Skeletal muscle tissue (tissue), 4 donors: Measurements from ENCODE around the gene MRPL4. TPM values are rescaled to one million over a fixed set of nuclear protein-coding genes. Genes with fewer than 3 reads are reported as not detected.

Experiments used
- H3K27ac ChIP-seq: one replicate; pipeline ENCODE4 v1.7.0; 2013; ENCODE audit warnings: mild to moderate bottlenecking, low read depth, low read length, inconsistent platforms
- H3K27me3 ChIP-seq, 3 donors: one replicate each; pipeline ENCODE4 v1.7.0; 2013; ENCODE audit warnings: low read length in 3 of 3; ENCODE audit not compliant: control insufficient read depth in 3 of 3, insufficient read depth in 3 of 3
- H3K36me3 ChIP-seq, 3 donors: one replicate each; pipeline ENCODE4 v1.7.0; 2013; ENCODE audit warnings: low read length in 3 of 3; ENCODE audit not compliant: control insufficient read depth in 3 of 3, insufficient read depth in 3 of 3
- H3K4me1 ChIP-seq, 3 donors: one replicate each; pipeline ENCODE4 v1.7.0; 2013; ENCODE audit warnings: low read length in 3 of 3, mild to moderate bottlenecking in 3 of 3; ENCODE audit not compliant: control insufficient read depth in 3 of 3, insufficient read depth in 3 of 3
- H3K4me3 ChIP-seq, 3 donors: one replicate each; pipeline ENCODE4 v1.7.0; 2013; ENCODE audit warnings: low read length in 3 of 3
- H3K9ac ChIP-seq, 3 donors: one replicate each; pipeline ENCODE4 v1.7.0; 2013; ENCODE audit warnings: low read length in 3 of 3, mild to moderate bottlenecking in 3 of 3, moderate library complexity in 2 of 3, low read depth in 1 of 3
- H3K9me3 ChIP-seq, 3 donors: one replicate each; pipeline ENCODE4 v1.7.0; 2013; ENCODE audit warnings: low read length in 3 of 3; ENCODE audit not compliant: control insufficient read depth in 3 of 3
- total RNA-seq: library from RNA; depleted of rRNA; stranded (reverse); fragments of >200 nt; gene quantifications from one replicate; pipeline ENCODE4 v1.2.3, GENCODE V29; 2014
- donor health status: Osteomylitis.

The MRPL4 gene
- total RNA-seq, 1 donor from 2014 or later = 7.8 TPM

GRCh38 chr19:10292206-10292788 is 40.3 kb downstream of the MRPL4 start:
- Histone ChIP-seq H3K4me3 (peak overlapping the region in 2 of 3 donors; percentile 59 to 64), H3K36me3 (no peaks in the 10 kb centered on the region), H3K9ac (no peak overlapping the region), H3K4me1 (peaks cover 47 to 63% (median 54%) of the 10 kb centered on the region in 3 donors), H3K27ac (no peak overlapping the region), H3K27me3 (peaks cover 88 to 94% (median 93%) of the 10 kb centered on the region in 3 donors), H3K9me3 (no peaks in the 10 kb centered on the region)

- Histone ChIP-seq H3K27ac (no peak overlapping the region), H3K4me3 (peak overlapping the region in 2 of 3 donors; percentile 59 to 64), H3K4me1 (peaks cover 43 to 63% (median 54%) of the 10 kb centered on the region in 3 donors), H3K9me3 (no peaks in the 10 kb centered on the region), H3K27me3 (peaks cover 81 to 87% (median 85%) of the 10 kb centered on the region in 3 donors), H3K9ac (peak overlapping the region in 1 of 3 donors; percentile 16), H3K36me3 (no peaks in the 10 kb centered on the region)
Measured at GRCh38 chr19:10292789-10293636, 41.0 kb downstream of the MRPL4 start.

DNA sequence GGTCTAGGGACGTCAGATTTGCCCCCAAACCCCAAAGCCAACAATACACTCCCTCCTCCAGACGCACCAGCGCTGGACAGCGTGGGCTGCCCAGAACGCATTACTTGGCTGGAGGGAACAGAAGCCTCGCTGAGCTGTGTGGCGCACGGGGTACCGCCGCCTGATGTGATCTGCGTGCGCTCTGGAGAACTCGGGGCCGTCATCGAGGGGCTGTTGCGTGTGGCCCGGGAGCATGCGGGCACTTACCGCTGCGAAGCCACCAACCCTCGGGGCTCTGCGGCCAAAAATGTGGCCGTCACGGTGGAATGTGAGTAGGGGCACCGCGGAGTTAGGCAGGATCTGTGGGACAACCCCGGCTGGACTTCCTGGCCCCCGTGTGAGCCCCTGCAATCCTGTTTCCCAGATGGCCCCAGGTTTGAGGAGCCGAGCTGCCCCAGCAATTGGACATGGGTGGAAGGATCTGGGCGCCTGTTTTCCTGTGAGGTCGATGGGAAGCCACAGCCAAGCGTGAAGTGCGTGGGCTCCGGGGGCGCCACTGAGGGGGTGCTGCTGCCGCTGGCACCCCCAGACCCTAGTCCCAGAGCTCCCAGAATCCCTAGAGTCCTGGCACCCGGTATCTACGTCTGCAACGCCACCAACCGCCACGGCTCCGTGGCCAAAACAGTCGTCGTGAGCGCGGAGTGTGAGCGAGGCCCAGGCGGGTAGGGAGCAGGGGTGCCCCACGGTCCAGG is 41.8 kb downstream of the MRPL4 start:
- Histone ChIP-seq H3K4me1 (peaks cover 41 to 62% (median 52%) of the 10 kb centered on the region in 3 donors), H3K27me3 (peaks cover 73 to 81% (median 79%) of the 10 kb centered on the region in 3 donors), H3K27ac (no peak overlapping the region), H3K36me3 (no peaks in the 10 kb centered on the region), H3K9me3 (no peaks in the 10 kb centered on the region), H3K9ac (peak overlapping the region in 1 of 3 donors; percentile 16), H3K4me3 (no peak overlapping the region)

DNA sequence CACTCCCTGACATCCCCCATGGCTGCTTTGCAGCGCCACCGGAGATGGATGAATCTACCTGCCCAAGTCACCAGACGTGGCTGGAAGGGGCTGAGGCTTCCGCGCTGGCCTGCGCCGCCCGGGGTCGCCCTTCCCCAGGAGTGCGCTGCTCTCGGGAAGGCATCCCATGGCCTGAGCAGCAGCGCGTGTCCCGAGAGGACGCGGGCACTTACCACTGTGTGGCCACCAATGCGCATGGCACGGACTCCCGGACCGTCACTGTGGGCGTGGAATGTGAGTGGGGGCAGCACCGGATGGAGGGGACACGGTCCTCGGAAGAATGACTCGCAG is 42.3 kb downstream of the MRPL4 start:
- Histone ChIP-seq H3K27me3 (peaks cover 67 to 77% (median 74%) of the 10 kb centered on the region in 3 donors), H3K27ac (no peak overlapping the region), H3K9me3 (no peaks in the 10 kb centered on the region), H3K36me3 (no peaks in the 10 kb centered on the region), H3K4me1 (peaks cover 35 to 56% (median 47%) of the 10 kb centered on the region in 3 donors), H3K4me3 (no peak overlapping the region), H3K9ac (no peak overlapping the region)

- peaks cover 65 to 74% (median 74%) of the 10 kb centered on the region in 3 donors for H3K27me3 ChIP-seq
- H3K9ac ChIP-seq = no peak overlapping the region
- peak overlapping the region in 2 of 3 donors; percentile 32 to 35 for H3K4me3 ChIP-seq
- H3K4me1 ChIP-seq = peaks cover 31 to 48% (median 37%) of the 10 kb centered on the region in 3 donors
- no peaks in the 10 kb centered on the region for H3K9me3 ChIP-seq
- H3K36me3 ChIP-seq = no peaks in the 10 kb centered on the region
- no peak overlapping the region for H3K27ac ChIP-seq
Measured at GRCh38 chr19:10295305-10295846, 43.4 kb downstream of the MRPL4 start.

DNA sequence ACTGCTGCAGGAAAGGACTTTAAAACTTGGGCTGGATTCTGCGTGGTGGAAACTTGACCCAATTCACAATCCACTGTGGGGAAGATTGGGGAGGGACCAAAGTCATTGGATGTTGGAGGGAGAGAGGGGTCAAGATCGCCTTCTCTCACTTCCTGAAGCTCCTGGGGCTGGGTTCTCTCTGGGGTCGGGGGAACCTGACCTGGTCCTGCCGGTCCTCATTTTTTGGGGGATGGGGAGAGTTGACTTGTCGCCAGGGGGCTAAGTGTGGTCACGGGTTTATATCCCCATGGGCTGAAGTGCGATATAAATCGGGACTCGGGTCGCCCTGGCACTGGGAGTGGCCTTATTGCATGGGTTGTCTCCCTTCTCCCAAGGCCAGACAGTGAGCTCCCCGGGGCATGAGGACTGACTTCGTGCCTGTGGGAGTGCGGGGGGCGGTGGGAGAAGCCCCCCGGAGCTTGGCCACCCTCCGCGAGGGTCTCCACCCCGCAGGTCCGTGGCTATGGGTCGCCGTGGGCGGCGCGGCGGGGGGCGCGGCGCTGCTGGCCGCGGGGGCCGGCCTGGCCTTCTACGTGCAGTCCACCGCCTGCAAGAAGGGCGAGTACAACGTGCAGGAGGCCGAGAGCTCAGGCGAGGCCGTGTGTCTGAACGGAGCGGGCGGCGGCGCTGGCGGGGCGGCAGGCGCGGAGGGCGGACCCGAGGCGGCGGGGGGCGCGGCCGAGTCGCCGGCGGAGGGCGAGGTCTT is 44.0 kb downstream of the MRPL4 start:
- no peaks in the 10 kb centered on the region for H3K36me3 ChIP-seq
- no peaks in the 10 kb centered on the region for H3K9me3 ChIP-seq
- H3K4me3 ChIP-seq = peak overlapping the region in 2 of 3 donors; percentile 32 to 35
- H3K4me1 ChIP-seq = peaks cover 25 to 41% (median 30%) of the 10 kb centered on the region in 3 donors
- peaks cover 58 to 68% (median 68%) of the 10 kb centered on the region in 3 donors for H3K27me3 ChIP-seq
- H3K9ac ChIP-seq = no peak overlapping the region
- no peak overlapping the region for H3K27ac ChIP-seq

DNA sequence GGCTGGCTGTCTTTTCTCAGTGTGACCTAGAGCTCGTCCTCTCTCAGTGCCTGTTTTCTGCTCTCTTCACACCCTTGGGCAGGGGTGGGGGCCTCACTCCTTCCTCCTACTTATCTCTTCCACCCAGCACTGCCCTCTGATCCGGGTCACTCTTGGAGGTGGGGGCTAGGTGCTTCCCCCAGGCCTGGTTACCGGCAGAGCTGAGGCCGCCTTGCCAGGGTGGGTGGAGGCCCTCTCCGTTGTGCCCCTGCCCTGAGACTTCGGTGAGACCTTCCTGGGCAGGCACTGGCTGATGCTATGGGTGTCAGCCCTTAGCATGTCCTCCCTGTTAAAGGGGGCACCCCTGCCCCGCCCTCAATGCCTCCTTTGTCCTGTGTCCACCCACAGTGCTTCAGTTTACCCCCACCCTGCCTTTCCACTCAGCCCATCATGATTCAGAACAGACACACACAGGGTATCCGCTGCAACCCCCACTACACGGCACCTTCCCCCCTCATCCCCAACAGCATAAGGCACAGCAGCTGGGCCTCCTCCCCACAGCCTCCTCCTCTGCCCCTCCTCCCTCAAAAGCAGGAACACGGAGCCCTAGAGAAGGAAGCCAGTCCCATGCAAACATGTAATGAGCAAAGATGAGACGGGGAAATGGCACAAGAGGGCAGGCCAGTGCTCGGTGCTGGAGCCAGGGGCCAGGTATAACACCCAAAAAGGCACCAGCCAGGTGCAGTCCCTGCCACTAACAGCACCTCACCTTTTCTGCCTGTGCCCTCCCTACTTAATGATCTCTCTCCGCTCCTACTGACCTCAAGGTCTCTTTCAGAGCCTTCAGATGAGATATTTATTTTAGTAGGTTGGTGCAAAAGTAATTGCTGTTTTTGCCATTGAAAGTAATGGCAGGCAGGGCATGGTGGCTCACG is 47.8 kb downstream of the MRPL4 start:
- Histone ChIP-seq H3K36me3 (no peaks in the 10 kb centered on the region), H3K27me3 (peaks cover 21 to 38% (median 37%) of the 10 kb centered on the region in 3 donors), H3K4me1 (peaks cover 5 to 14% (median 8%) of the 10 kb centered on the region in 3 donors), H3K4me3 (no peak overlapping the region), H3K27ac (no peak overlapping the region), H3K9me3 (no peaks in the 10 kb centered on the region), H3K9ac (no peak overlapping the region)

DNA sequence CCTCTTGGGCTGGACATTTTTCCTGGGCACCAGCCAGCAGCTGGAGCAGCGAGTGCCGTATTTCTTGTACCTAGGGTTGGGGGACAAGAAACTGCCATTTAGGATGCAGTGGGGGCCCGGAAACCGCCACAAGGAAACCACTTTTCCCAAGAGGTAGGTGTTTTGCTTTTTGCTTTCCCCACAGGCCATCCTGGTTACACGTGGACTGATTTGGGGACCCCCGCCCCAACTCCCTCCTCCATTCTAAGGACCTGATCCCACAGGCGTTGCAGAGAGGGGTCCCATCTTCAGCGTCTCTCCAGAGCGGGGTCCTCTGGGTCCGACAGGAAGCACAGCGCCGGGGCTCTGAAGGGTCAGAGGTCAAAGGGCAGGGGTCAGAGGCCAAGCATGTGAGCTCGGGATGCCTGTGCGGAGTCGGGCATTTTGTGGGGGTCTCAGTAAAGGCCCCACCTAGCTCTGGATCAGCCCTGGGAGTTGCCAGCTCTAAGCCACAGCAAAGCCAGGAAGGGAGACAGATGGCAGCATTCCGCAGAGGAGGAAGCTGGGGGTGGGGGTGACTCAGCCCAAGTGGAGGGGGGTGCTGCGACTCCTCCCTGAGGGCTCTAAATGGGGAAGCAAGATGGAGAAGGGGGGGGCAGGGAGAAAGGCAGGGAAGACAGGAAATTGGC is 53.3 kb downstream of the MRPL4 start:
- Histone ChIP-seq H3K4me3 (no peak overlapping the region), H3K9ac (no peak overlapping the region), H3K9me3 (no peaks in the 10 kb centered on the region), H3K27ac (no peak overlapping the region), H3K36me3 (peaks cover 0 to 5% (median 3%) of the 10 kb centered on the region in 3 donors), H3K27me3 (peaks cover 0 to 8% (median 7%) of the 10 kb centered on the region in 3 donors), H3K4me1 (no peaks in the 10 kb centered on the region)
